PFSK-1 (cell line): Measurements from ENCODE around the gene ADARB1.

Experiments
- FOXP2 ChIP-seq: optimal IDR thresholded peaks from 2 replicates; pipeline ENCODE3; 2011; ENCODE audit warnings: borderline replicate concordance, control low read depth, inconsistent platforms; ENCODE audit not compliant: insufficient read depth; ENCODE audit errors: extremely low read length, extremely low read depth
- POLR2AphosphoS5 ChIP-seq: IDR thresholded peaks from 2 replicates; pipeline ENCODE4 v1.6.1; 2012; ENCODE audit warnings: low read depth, mild to moderate bottlenecking, control low read depth, low read length, moderate library complexity
- REST ChIP-seq, 2 experiments: IDR thresholded peaks; 2 replicates each; pipeline versions ENCODE4 v1.6.1 to v1.8.0; 2011 to 2012; ENCODE audit warnings: low read depth in 2 of 2, low read length in 2 of 2, control low read depth in 1 of 2, inconsistent platforms in 1 of 2, mild to moderate bottlenecking in 1 of 2, moderate library complexity in 1 of 2; ENCODE audit not compliant: insufficient read depth in 1 of 2
- SIN3A ChIP-seq: IDR thresholded peaks from 2 replicates; pipeline ENCODE4 v1.6.1; 2012; ENCODE audit warnings: mild to moderate bottlenecking, low read length, moderate library complexity, borderline replicate concordance; ENCODE audit not compliant: insufficient read depth
- TAF1 ChIP-seq: IDR thresholded peaks from 2 replicates; pipeline ENCODE4 v1.6.1; 2012; ENCODE audit warnings: low read length, control low read depth, borderline replicate concordance; ENCODE audit not compliant: insufficient read depth

GRCh38 chr21:45084121-45084520 lies 9.7 kb downstream of the ADARB1 start:
- TF ChIP-seq POLR2AphosphoS5 (no peak), TAF1 (no peak), SIN3A (no peak), REST (IDR thresholded peaks at IDR 0.05; ENCODE audit: insufficient read depth in 1 of 2, low read depth in 2 of 2, low read length in 2 of 2) (no peak), FOXP2 (no peak)
